Stimulated activated CD8-positive, alpha-beta memory T cell treated with anti-CD3 and anti-CD28 coated beads, Interleukin-4, amount 100 ng/mL, for 48 hours (primary cell): ENCODE results near the gene POMT1.
"Not testable (repeated sequence)": the region's sequence is repeated elsewhere in the genome, so short reads cannot be mapped to it uniquely, and the experiment has no call there.

Experiments
- DNase-seq: peaks from one replicate; pipeline ENCODE4 v3.0.0-alpha.2; 2020

The POMT1 gene

DNA sequence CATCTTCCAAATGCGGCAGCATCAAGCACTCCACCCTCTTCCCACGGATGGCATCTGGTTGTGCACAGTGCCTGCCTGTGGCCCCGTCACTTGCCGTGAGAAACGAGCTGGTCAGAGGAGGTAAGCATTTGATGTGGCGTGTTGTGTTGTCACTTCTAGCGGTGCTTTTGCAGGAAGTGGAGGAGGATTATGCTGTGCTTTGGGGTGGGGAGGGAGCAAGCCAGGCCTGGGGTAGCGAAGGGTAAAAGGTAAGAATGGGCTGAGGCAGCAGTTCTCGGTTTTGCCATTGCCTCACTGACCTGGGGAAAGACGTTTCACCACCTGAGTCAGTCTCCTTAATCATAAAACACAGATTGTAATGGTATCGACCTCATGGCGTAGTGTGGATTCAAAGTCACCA, 2.3 kb upstream of the POMT1 start:
- peak; percentile 82 for DNase-seq

DNA sequence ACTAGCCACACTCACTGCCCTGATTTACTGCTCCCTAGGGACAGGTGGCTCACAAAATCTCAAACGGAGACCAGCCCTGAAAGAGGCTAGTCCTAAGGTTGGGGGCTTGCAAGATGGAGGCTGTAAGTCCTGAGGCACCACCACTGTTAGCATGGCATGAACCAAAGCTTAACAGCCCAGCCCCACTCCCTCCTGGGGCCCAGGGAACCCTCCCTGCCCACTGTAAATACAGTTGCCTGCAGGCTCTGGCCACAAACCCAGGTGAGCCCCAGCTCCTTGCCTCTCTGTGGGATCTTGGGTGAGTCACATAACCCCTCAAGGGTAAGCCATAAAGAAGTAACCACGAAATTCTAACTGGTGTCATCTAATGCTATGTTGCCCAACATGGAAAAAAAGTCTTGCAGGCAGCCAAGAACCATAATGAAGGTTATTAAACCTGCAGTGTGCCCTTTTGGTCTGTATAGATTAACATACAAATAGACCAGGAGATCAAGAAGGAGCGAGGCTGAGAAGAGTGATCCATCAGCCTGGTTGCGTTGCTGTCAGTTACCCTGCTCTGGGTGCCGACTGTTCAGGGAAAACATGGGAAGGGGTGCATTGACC, 1.7 kb upstream of the POMT1 start:
- peak; percentile 77 for DNase-seq

DNA sequence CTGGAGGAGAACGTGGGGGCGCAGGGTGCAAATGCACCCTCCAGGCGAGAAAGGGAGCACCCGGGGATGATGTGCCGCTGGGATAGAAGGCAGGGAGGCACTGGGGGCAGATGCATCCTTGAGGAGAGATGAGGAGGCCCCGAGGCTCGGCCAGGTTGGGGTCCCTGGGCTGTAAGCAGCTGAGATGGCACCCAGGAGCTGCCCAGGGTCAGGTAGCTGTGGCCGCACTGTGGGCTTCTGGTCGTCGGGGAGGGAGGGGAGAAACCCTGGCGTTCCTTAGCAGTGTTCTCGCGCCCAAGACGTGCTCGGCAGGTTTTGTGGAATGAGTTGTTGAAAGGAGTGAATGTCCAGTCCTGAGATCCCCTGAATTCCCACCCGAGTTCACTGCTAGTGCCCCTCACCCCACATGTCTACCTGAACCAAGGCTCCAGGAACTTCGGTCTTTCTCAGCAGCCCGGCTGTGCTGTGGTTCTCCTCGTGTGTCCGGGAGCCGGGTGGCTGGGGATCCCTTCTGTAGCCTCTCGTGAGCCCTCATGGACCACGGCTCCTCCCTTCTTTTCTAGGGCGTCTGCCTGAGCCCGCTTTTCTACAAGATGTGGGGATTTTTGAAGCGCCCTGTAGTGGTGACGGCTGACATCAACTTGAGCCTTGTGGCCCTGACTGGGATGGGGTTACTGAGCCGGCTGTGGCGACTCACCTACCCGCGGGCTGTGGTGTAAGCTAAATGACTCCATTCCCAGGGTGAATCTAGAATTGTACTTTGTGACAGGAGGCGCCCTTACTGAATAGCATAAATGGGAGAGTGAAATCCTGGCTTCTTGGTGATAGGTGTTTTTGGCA, 1.1 kb downstream of the POMT1 start:
- DNase-seq = peak; percentile 85

DNA sequence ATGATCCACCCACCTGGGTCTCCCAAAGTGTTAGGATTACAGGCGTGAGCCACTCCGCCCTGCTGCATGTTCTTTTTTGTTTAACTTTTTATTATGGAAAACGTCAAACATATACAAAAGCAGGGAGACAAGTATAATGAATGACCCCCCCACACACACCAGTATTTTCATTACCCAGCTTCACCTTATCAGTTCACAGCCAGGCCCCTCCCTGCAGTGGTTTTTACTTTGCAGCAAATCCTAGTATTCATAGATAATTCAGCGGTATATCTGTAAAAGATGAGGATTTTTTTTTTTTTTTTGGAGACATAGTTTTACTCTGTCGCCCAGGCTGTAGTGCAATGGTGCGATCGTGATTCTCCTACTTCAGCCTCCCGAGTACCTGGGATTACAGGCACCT, 2.3 kb downstream of the POMT1 start:
- DNase-seq = no peak

DNA sequence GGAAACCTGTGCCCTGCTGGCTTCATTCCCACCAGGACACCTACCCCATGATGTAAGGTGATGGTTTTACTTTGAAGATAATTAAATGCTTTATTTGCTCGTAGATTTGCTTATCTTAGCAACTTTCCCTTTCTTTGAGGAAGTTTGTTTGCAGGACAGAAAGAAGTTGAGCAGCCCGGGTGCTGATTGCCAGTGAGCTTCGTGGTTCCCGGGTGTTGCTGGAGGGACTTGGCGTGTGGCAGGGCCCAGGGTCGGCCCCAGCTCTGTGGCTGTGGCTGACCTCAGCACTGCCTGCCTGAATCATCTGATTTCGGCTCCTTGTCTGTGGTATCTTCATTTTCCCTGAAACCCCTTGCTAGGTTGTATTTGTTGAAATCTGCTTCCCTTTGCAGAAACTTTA, 8.7 kb downstream of the POMT1 start:
- DNase-seq = no peak

DNA sequence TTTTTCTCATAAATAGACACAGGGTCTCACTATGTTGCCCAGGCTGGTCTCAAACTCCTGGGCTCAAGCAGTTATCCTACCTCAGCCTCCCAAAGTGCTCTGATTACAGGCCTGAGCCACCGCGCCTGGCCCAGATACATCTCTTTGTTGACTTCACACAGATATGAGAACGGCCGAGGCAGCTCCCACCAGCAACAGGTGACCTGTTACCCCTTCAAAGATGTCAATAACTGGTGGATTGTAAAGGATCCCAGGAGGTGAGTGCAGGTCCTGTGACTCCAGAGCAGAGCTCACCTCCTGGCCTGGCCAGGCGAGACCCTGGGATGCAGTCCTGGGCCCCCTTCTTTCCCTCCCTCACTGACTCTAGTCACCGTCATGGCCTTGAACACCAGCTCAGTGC, 9.2 kb downstream of the POMT1 start:
- DNase-seq = no peak

DNA sequence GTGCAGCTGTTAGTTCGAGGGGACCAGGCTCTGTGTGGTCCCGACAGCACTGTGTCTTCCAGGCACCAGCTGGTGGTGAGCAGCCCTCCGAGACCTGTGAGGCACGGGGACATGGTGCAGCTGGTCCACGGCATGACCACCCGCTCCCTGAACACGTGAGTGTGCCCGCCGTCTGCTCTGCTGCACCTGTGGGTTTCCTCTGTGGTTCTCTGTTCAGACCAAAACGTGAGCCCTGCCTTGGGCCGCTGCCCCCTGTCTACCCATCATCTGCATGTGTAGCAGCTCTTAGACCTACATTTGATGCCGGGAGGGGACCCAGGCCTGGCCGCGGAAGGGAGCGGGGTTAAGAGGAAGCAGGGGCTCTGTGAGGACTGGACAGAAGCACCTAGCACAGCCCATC, 10.5 kb downstream of the POMT1 start:
- no peak for DNase-seq

DNA sequence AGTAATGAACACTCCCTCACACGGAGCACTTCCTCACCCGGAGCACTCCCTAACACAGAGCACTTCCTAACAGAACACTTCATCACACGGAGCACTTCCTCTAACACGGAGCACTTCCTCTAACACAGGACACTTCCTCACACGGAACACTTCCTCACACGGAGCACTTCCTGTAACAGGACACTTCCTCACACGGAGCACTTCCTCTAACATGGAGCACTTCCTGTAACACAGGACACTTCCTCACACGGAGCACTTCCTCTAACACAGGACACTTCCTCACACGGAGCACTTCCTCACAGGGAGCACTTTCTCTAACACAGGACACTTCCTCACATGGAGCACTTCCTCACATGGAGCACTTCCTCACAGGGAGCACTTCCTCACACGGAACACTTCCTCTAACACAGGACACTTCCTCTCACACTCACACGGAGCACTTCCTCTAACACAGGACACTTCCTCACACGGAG, 12.9 kb downstream of the POMT1 start:
- DNase-seq = not testable (repeated sequence)

DNA sequence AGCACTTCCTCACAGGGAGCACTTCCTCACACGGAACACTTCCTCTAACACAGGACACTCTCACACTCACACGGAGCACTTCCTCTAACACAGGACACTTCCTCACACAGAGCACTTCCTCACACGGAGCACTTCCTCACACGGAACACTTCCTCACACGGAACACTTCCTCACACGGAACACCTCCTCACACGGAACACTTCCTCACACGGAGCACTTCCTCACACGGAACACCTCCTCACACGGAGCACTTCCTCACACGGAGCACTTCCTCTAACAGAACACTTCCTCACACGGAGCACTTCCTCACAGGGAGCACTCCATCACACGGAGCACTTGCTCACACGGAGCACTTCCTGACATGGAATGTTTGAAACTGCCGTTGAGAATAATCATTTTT, 13.4 kb downstream of the POMT1 start:
- no peak for DNase-seq

DNA sequence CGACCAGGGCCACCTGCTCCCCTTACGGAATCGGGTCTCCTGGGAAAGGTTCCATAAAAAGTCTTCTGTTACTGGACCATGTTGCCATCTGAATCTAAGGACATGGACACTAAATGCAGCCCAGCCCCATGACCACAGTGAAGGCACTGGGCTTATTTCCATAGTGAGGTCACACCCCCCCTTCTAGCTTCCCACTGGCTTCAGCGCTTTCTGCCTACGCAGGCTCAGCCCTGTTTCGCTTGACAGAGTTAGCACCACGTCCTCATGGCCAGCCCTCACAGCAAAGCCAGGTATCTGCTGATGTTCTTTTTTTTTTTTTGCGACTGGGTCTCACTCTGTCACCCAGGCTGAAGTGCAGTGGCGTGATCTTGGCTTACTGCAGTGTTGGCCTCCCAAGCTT, 14.2 kb downstream of the POMT1 start:
- DNase-seq = no peak

DNA sequence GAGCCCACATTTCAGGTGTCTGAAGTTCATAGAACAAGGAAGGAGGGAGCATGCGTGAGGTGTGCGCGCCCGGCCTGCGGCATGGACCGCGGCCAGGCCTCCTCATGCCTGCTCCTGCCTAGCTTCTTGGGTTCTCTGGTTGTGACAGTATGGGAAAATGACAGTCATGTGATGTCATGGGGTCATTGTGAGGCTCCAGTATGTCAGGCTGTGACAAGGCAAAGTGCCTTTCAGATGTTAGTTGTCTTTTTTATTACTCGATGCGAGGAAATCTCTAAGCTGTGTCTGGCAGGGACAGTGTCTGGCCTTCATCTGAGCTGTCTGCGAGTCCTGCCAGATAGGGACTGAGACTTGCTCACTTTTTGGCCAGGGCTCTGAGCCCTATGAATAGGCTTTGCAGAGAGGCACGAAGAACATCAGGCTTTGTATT, 15.1 kb downstream of the POMT1 start:
- DNase-seq = no peak

DNA sequence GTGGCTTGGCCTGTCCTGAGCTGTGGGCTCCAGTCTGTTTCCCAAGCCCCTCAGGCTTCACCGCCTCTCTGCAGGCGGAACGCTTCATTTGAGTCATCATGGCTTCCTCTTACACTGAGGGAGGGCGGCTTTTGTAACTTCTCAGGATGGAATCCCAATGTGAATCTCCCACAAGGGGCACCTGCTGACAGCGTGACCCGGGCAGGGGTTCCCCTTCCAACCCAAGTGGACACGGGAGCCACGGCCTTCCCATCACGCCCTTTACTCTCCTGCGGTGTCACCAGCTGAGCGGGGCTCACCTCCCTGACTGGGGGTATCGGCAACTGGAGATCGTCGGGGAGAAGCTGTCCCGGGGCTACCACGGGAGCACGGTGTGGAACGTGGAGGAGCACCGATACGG, 15.8 kb downstream of the POMT1 start:
- DNase-seq = no peak

DNA sequence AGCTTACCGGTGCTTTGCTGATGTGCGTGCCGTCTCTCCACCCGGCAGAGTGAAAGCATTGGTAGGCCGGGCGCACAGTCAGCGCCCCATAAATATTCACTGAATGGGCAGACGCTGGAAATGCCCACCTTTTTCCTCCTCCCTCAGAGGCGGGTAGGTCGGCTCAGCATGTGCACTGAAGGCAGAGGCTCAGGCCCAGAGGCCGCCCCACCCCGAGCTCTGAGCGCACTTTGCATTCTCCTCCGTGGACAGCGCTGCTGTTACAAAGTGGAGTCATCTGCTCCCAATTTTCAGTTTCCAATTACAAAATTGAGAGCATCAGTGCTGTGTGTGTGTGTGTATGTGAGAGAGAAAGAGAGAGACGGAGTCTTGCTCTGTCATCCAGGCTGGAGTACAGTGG, 17.8 kb downstream of the POMT1 start:
- no peak for DNase-seq

DNA sequence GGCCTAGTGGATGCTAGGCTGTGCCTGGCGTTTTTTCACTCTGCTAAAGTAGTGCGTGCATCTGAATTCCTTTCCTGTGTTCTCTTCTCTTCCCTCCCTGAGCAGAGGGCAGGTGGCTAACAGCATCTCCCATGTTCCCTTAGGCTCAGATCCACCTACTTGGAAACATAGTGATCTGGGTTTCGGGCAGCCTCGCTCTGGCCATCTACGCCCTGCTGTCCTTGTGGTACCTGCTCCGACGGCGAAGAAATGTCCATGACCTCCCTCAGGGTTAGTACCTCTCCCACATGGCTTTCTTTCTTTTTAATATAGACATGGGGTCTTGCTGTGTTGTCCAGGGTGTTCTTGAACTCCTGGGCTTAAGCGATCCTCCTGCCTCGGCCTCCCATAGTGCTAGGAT, 18.5 kb downstream of the POMT1 start:
- no peak for DNase-seq

DNA sequence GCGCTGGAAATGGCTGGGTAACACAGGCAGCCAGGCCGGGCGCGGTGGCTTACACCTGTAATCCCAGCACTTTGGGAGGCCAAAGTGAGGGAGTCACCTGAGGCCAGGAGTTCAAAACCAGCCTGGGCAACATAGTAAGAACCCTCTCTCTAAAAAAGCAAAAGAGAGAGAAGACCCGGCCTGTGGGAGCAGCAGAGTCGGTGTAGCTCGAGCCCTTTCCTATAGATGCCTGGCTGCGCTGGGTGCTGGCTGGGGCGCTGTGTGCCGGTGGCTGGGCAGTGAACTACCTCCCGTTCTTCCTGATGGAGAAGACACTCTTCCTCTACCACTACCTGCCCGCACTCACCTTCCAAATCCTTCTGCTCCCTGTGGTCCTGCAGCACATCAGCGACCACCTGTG, 19.1 kb downstream of the POMT1 start:
- DNase-seq = no peak

DNA sequence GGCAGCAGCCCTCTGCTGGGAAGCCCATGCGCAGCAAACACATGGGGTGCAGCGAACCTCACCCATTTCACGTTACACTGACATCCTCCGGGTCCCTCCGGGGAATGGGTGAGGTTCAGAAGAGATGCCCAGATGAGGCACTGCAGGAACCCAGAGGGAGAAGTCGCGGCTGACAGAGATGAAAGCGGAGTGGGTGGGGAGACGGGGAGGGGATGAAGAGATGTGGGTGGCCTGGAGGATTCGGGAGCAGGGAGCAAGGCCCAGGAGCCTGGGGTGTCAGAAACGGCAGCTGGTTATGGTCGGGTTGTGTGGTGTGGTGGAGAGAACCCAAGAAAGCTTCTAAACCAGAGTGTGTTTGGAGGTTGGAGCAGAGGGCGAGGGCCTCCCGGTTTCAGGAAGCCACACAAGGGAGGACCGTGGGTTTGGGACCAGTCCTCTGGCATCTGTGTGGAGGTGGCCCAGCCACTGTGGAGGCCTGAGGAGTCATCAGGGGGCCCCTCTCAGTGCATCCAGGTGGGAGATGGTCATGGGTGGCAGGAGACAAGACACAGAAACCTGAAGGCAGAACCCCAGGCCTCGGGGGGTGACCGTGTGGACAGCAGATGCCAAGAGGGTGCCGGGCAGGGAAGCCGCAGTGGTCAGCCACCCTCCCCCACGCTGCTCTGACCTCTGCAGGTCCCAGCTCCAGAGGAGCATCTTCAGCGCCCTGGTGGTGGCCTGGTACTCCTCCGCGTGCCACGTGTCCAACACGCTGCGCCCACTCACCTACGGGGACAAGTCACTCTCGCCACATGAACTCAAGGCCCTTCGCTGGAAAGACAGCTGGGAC, 19.8 kb downstream of the POMT1 start:
- DNase-seq = no peak

DNA sequence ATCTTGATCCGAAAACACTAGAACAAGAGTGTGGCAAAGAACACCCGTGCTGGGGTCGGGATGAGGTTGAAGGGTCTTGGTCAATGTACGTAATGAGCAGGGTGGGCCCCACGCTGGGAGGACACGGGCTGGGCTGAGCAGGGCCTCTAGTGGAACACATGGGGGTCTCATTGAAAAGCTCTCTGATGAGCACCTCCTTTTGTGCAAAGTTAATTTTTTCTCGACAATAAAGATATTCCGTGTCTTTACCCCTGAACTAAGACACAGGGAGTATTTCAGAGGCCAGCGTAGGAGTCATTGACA, 20.3 kb downstream of the POMT1 start:
- DNase-seq = no peak

DNA sequence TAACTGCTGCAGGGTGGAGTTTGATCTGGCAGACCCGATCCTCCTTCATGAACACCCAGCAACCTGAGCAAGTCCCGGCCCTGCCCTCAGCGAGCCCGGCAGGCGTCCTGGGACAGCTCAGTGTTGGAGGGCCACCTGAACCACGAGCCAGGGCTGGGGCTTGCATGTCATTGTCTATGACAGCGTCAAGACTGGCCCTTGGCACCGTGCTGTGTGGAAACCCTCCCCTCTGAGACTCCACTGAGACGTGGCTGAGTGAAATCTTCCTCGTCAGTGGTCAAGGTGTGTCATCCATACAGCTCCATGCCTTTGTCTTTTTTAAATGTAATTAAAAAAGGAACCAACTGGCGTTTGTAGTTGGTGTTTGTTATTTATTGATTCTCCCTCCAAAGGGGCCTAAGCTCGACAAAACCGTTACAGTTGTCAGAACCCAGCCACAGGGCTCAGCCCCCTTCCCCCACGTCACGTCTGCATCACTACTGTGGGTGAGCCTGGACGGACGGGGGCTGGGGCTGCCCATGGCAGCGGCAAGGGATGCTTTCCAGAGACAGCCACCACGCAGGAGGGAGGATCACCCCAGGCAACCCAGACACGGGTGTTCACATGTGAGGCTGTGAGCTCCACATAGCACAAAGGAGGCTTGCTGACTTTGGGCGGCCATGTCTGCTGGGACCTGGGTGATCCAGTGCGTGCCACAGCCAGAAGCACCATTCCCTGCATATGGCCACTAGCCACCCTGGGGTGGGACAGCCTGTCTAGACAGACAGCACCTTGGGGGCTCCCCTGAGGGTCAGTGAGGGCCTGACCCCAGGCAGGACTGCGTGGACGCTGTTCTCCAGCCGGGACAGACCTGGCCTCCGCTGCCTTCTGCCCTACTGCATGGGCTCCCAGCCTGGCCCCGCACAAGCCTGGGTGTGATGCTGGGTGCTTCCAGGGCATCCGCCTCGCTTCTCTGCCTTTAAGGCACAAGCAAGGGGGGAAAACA, 21.0 kb downstream of the POMT1 start:
- no peak for DNase-seq

DNA sequence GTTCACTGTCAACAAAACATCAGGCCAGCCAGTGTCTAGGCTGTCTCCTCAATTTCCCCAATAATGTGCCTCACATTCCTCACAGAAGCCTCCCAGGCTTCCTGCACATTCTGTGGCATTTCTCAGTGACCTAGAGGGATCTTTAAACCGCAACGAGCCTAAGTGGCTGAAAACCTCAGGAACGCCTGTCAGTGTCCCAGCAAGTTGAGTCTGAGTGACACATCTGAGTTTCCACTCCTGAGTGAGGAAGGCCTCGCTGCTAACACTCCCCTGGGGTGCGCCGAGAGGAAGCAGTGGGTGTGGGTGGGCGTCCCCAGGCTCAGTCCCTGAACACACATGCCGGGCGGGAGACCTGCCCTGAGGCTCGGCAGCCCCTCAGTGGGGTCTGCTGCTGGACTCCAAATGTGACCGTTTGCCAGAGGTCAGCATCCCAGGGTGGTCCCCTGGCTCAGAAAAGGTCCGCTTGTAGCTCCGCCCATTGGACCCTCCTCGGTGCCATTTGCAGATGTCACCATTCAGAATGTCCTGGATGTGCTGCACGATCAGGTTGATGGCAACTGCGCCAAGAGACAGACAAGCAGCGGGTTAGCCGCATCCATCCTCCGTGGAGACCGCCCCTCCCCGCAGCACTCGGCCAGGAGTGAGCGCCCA, 22.1 kb downstream of the POMT1 start:
- DNase-seq = no peak

DNA sequence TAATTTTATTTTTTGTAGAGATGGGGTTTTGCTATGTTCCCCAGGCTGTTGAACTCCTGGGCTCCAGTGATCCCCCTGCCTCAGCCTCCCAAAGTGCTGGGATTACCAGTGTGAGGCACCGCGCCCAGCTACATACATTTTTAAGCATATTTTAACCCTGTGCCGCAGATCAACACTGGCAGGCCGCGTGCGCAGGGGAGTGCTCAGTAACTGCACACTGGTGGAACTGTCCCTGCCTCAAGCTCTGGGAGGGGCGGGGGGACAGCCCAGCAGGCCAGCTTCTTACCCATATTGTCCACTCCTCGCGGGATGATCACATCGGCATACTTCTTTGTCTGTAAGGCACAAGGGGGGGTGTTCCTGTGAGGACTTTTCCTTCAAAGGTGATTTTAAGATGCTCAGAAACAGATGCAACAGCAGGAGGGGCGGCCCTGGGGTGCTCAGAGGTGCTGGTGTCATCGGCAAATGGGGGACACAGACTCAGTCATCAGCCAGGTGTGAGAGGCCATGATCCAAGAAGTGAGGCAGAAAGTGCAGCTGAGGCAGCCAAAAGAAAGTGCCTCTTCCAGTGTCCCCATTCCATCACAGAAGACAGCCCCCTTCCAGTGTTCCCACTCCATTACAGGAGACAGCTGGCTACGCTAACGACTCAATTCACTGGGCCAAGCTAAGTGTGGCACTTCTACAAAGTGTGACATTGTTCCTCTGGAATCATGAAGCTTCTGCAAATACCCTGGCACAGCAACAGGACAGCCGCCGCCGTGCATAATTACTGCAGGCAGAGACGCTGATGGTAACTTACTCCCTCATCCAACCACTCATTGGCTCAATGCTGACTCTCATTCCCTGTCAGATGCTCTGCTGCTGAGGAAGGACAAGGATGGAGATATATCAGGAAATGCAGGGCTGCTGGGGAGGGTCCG, 23.2 kb downstream of the POMT1 start:
- no peak for DNase-seq

DNA sequence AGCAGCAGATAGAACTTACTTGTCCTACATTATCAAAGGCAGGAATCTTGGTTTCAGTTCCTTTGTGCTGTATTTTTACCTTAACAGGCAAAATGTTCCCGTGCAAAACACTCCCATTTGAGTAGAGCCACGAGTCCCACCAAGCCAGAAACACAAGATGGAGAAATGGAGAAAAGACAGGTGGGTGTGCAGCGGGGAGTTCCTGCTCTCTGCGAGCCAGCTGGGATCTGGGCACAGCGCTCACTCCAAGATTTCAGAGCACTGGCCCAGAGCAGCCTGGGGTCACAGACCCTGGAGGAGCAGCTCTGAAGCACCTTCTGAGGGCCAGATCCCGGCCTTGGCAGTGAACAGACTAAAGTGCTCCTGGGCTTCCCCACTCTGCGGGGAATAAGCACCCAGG, 25.5 kb downstream of the POMT1 start:
- DNase-seq = no peak
